Measurements from ENCODE around the gene SNRK. TPM values are rescaled to one million over a fixed set of nuclear protein-coding genes. Genes with fewer than 3 reads are reported as not detected.

The SNRK gene
- total RNA-seq, 1 experiment from 2014 or later: 7.3 TPM

- H3K27me3 ChIP-seq (replicated peaks; ENCODE audit: insufficient read depth, low read depth, low read length, poor library complexity): no peaks in the 10 kb centered on the region
- H3K36me3 ChIP-seq (ENCODE audit: insufficient read depth, low read length, poor library complexity, severe bottlenecking): peaks cover 10% of the 10 kb centered on the region
- no peaks in the 10 kb centered on the region for H3K9me3 ChIP-seq (ENCODE audit: low read depth, low read length, poor library complexity, severe bottlenecking)
- ChIA-PET POLR2A (ENCODE audit: low non-redundant PET) (no interaction called here), CTCF (no interaction called here)
- no peak overlapping the region for H3K27ac ChIP-seq (ENCODE audit: low read depth, low read length, poor library complexity, severe bottlenecking)
- intact Hi-C loops (cut with micrococcal nuclease; ENCODE audit: unreplicated experiment): no loop called here
- no peak overlapping the region for H3K4me3 ChIP-seq (ENCODE audit: low read depth, low read length, poor library complexity, severe bottlenecking)
- BruUV-seq (replicated peaks): no TSS peak
- no peaks in the 10 kb centered on the region for H3K4me1 ChIP-seq (ENCODE audit: insufficient read depth, low read length, poor library complexity, severe bottlenecking)
- no peak for TF ChIP-seq EZH2 (IDR thresholded peaks at IDR 0.05; ENCODE audit: borderline replicate concordance, low read depth, low read length, poor library complexity, severe bottlenecking)
- TF ChIP-seq, protein P1, sequence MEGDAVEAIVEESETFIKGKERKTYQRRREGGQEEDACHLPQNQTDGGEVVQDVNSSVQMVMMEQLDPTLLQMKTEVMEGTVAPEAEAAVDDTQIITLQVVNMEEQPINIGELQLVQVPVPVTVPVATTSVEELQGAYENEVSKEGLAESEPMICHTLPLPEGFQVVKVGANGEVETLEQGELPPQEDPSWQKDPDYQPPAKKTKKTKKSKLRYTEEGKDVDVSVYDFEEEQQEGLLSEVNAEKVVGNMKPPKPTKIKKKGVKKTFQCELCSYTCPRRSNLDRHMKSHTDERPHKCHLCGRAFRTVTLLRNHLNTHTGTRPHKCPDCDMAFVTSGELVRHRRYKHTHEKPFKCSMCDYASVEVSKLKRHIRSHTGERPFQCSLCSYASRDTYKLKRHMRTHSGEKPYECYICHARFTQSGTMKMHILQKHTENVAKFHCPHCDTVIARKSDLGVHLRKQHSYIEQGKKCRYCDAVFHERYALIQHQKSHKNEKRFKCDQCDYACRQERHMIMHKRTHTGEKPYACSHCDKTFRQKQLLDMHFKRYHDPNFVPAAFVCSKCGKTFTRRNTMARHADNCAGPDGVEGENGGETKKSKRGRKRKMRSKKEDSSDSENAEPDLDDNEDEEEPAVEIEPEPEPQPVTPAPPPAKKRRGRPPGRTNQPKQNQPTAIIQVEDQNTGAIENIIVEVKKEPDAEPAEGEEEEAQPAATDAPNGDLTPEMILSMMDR (conservative IDR thresholded peaks at IDR 0.05; ENCODE audit: low read depth, low read length): no peak
- DNase-seq (ENCODE audit: low spot score): no peak
Observed at GRCh38 chr3:43340403-43340802, 54.1 kb downstream of the SNRK start.

DNA sequence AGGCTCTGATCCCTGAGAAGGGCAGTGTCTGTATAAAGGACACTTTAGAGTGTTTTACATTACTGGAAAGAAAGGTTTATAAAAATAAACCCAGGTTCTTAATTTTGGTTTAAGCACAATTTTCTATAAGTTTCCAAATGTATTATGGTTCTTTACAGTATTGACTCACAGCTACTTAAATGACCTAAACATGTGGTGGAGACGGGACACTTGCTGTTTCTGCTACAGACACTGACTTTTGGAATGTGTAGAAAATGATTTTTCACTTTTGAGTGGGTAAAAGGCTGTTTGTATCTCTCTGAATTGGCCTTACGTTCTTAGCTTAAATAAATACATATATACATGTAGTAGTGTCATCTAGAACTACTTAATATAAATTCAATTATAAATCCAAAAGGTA is 55.4 kb downstream of the SNRK start:
- no peaks in the 10 kb centered on the region for H3K27me3 ChIP-seq (replicated peaks; ENCODE audit: insufficient read depth, low read depth, low read length, poor library complexity)
- H3K4me1 ChIP-seq (ENCODE audit: insufficient read depth, low read length, poor library complexity, severe bottlenecking): no peaks in the 10 kb centered on the region
- ChIA-PET CTCF (no interaction called here), POLR2A (ENCODE audit: low non-redundant PET) (no interaction called here)
- TF ChIP-seq, protein P1 (conservative IDR thresholded peaks at IDR 0.05; ENCODE audit: low read depth, low read length): no peak
- no peak for TF ChIP-seq EZH2 (IDR thresholded peaks at IDR 0.05; ENCODE audit: borderline replicate concordance, low read depth, low read length, poor library complexity, severe bottlenecking)
- no TSS peak for BruUV-seq (replicated peaks)
- no peak overlapping the region for H3K4me3 ChIP-seq (ENCODE audit: low read depth, low read length, poor library complexity, severe bottlenecking)
- no peak overlapping the region for H3K27ac ChIP-seq (ENCODE audit: low read depth, low read length, poor library complexity, severe bottlenecking)
- DNase-seq (ENCODE audit: low spot score): no peak
- intact Hi-C loops (cut with micrococcal nuclease; ENCODE audit: unreplicated experiment): no loop called here
- H3K9me3 ChIP-seq (ENCODE audit: low read depth, low read length, poor library complexity, severe bottlenecking): no peaks in the 10 kb centered on the region
- H3K36me3 ChIP-seq (ENCODE audit: insufficient read depth, low read length, poor library complexity, severe bottlenecking): peaks cover 8% of the 10 kb centered on the region

DNA sequence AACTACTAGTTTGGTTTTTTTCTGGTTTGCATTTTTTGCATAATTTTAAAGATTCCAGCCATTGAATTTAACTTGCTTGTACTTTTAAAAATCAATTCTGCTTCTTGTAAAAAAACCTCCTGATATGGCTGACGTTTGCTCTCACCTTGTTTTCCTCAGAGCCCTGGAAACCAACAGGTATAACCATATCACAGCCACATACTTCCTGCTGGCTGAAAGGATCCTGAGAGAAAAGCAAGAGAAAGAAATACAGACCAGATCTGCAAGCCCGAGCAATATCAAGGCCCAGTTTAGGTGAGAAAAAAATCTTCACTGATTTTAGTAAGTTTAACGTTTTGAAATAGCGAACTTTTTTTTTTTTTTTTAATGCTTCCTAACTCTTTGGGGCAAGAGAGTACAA is 56.8 kb downstream of the SNRK start:
- H3K4me3 ChIP-seq (ENCODE audit: low read depth, low read length, poor library complexity, severe bottlenecking): no peak overlapping the region
- H3K9me3 ChIP-seq (ENCODE audit: low read depth, low read length, poor library complexity, severe bottlenecking): no peaks in the 10 kb centered on the region
- BruUV-seq (replicated peaks): no TSS peak
- intact Hi-C loops (cut with micrococcal nuclease; ENCODE audit: unreplicated experiment): no loop called here
- ChIA-PET CTCF (no interaction called here), POLR2A (ENCODE audit: low non-redundant PET) (no interaction called here)
- no peak for DNase-seq (ENCODE audit: low spot score)
- no peaks in the 10 kb centered on the region for H3K4me1 ChIP-seq (ENCODE audit: insufficient read depth, low read length, poor library complexity, severe bottlenecking)
- peaks cover 8% of the 10 kb centered on the region for H3K36me3 ChIP-seq (ENCODE audit: insufficient read depth, low read length, poor library complexity, severe bottlenecking)
- H3K27me3 ChIP-seq (replicated peaks; ENCODE audit: insufficient read depth, low read depth, low read length, poor library complexity): no peaks in the 10 kb centered on the region
- H3K27ac ChIP-seq (ENCODE audit: low read depth, low read length, poor library complexity, severe bottlenecking): no peak overlapping the region
- TF ChIP-seq, protein P1 (conservative IDR thresholded peaks at IDR 0.05; ENCODE audit: low read depth, low read length): no peak
- TF ChIP-seq EZH2 (IDR thresholded peaks at IDR 0.05; ENCODE audit: borderline replicate concordance, low read depth, low read length, poor library complexity, severe bottlenecking): no peak

All from A673 (cell line).